HG03442 (cell line): ENCODE data around the gene PPP2R2C.

Experiments
- ATAC-seq: cut with Tn5 transposase; IDR thresholded peaks from one replicate; pipeline ENCODE4 v1.9.1; 2021; ENCODE audit warnings: mild to moderate bottlenecking, moderate library complexity; ENCODE audit not compliant: unreplicated experiment

PPP2R2C gene

GRCh38 chr4:6277139-6277802 lies 195.1 kb downstream of the PPP2R2C start:
- no peak for ATAC-seq

DNA sequence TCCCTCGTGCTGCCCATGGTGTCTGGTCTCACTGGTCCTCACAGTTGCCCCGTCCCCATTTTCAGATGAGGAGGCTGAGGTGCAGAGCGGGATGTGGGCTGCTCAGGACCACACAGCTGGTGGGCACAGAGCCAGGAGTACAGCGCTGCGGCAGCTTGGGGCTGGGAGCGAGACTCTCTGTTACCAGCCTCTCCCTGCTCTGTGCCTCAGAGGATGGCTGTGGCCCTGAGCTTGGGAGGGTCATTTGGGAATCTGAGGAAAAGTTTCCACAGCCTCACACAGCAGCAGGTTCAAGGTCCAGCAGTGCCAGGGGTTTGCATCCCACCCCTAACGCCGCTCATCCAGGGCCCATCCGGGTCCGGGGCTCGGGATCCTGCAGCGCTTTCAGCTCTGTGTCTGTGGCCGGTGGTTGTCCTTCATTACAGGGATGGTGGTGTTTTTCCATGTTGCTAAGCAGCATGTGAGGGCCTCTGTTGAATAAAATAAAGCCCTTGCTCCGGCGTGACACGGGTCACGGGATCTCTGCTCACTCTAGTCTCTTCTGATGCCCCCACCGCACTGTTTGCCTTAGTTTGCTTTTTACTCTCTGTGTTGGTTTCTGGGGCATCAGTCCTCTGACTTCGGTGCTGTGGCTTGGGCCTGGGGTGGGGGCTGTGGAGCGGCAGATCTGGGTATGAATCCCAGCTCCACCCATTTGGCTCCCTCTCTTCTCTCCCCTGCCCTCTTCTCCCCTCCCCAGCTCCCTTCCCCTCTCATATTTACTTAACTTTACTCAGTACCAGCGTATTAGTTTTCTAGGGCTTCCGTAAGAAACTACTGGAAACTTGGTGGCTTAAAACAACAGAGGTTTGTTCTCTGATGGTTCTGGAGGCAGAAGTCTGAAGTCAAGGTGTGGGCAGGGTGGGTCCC lies 196.3 kb downstream of the PPP2R2C start:
- no peak for ATAC-seq

DNA sequence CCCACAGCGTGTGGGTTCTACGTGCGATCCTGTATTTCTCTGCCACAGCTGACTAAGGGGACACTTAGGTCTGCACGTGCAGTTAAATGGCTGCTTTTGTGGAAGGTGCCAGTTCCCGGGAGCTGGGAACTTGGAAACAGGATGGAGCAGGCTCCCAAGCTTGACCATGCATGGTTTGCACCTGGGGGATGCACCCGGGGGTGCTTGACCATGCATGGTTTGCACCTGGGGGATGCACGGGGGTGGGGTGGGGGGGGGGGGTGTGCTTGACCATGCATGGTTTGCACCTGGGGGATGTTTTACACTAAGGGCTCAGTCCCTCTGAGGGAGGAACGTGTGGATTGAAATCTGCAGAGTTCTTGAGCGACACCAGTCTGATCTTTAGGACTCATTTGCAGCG lies 197.1 kb downstream of the PPP2R2C start:
- ATAC-seq = no peak

GRCh38 chr4:6273661-6273990 lies 198.8 kb downstream of the PPP2R2C start:
- no peak for ATAC-seq

DNA sequence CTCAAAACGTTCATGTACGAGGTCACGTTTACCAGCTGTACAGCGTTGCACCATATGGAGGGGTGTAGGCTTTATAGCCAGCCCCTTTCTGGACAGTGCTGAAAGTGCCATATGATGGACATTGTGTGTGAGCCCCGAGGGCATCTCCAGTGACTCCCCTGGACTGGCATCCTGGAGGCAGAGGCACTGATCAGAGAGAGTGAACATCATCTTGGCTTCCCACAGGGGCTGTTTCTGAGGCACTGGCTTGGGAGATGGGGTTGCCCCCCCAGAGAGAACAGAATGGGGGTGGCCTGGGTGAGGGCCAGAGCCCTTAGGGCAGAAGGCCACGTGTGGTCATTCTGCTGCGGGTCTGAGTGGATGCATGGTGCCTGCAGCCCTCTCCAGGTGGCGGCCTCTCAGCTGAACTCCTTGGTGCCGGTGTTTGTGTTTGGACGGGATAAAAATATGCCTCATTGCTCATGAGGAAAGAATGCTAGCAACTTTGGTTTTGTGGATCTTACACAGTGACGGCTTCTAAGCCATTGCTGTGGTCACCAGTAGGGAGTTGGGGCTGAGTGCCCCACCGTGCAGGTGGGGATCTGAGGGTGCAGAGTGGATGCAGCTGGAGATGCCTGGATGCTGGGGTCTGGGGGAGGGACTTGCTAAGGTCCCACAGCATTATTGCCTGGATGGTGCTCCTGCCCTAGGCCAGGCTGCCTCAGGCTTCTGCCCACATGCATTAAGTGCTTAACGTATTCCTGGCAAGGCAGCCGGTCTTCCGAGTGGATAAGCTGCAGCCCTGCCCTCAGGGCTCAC lies 199.4 kb downstream of the PPP2R2C start:
- no peak for ATAC-seq

- no peak for ATAC-seq
These were observed 200.5 kb downstream of the PPP2R2C start for GRCh38 chr4:6271701-6272465.

GRCh38 chr4:6271206-6271605 lies 201.2 kb downstream of the PPP2R2C start:
- no peak for ATAC-seq

DNA sequence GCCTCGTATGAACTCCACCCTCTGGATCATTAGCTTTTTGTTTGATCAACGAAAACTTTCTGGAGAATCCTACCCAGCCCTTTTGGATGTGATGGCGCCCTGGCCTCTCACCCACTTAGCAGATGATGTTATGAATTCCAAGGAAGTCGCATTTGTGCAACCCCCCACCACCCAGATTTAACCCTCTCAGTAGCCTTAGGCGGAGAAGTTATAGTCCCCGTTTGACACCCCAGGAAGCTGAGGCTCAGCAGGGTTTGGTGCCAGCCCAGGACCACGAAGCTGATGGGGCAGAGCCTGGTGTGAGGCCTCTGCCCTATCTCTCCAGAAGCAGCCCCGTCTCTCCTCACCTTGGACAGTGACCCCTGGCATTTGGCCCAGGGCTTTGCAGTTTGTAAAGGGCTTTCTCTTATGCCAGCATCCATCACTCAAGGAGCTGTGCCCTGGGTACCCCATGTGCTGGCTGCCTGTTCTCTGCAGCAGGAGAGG lies 201.7 kb downstream of the PPP2R2C start:
- no peak for ATAC-seq
